Left lung (tissue), 10 donors: Measurements from ENCODE around the gene ZBTB7B. TPM values are rescaled to one million over a fixed set of nuclear protein-coding genes. Genes with fewer than 3 reads are reported as not detected.

Experiments used
- ATAC-seq: fragments of 200-7000 bp; cut with Tn5 transposase; one replicate; pipeline ENCODE4 v1.9.1; 2020; ENCODE audit warnings: moderate library complexity
- DNase-seq, 4 donors: peaks; one replicate each; pipeline ENCODE4 v3.0.0-alpha.2; 2013 to 2020
- H3K27ac ChIP-seq, 2 donors: fragments of 200-600 bp; sonication (generic) in 1 of 2; one replicate each; pipeline versions ENCODE4 v1.5.0 to v1.8.0; 2020 to 2021
- H3K27me3 ChIP-seq, 2 donors: fragments of 200-600 bp; sonication (generic) in 1 of 2; one replicate each; pipeline versions ENCODE4 v1.5.0 to v1.8.0; 2020 to 2021
- H3K36me3 ChIP-seq, 2 donors: fragments of 200-600 bp; sonication (generic) in 1 of 2; one replicate each; pipeline versions ENCODE4 v1.5.0 to v1.8.0; 2020 to 2021
- H3K4me1 ChIP-seq, 2 donors: fragments of 200-600 bp; one replicate each; pipeline ENCODE4 v1.8.0; 2021
- H3K4me3 ChIP-seq, 2 donors: fragments of 200-600 bp; sonication (generic) in 1 of 2; one replicate each; pipeline versions ENCODE4 v1.5.0 to v1.8.0; 2020 to 2021; ENCODE audit warnings: mild to moderate bottlenecking in 1 of 2
- H3K9me3 ChIP-seq, 2 donors: fragments of 200-600 bp; sonication (generic) in 1 of 2; one replicate each; pipeline versions ENCODE4 v1.5.0 to v1.8.0; 2020 to 2021
- CTCF ChIP-seq, 2 donors: fragments of 200-600 bp; sonication (generic) in 1 of 2; IDR thresholded peaks; one replicate each; pipeline versions ENCODE4 v1.5.0 to v1.8.0; 2021; ENCODE audit warnings: antibody characterized with exemption in 2 of 2
- intact Hi-C, 2 donors: fragments of 100-400 bp; cut with DNase I; formaldehyde crosslinking; loops; one replicate each; pipeline versions ENCODE4 v1.11.2 to v1.14.2; 2022
- polyA plus RNA-seq, 6 donors: library from polyadenylated mRNA; unstranded; fragments of 120-200 nt; gene quantifications; one replicate each; pipeline ENCODE4 v1.2.1, GENCODE V29; 2013; ENCODE audit not compliant: insufficient read length in 6 of 6
- total RNA-seq, 2 donors: library from RNA; stranded (reverse); fragmentation: NEBNext Ultra II Directional; extraction: Animal tissue kit (Norgen Biotek cat#: 25700); gene quantifications; one replicate each; pipeline ENCODE4 v1.2.1, GENCODE V29; 2021
- donor health status: DM: no; HTN: yes; CAD: no.
- donor health status: DM: no; HTN: no; CAD: no.

Gene ZBTB7B
- total and polyA plus RNA-seq, 8 donors, result 14.4 to 104 (median 19.0) TPM

- Histone ChIP-seq H3K4me3 (no peak overlapping the region), H3K9me3 (no peaks in the 10 kb centered on the region), H3K36me3 (peaks cover 0 to 31% of the 10 kb centered on the region in 2 donors), H3K27me3 (no peaks in the 10 kb centered on the region), H3K27ac (no peak overlapping the region), H3K4me1 (peaks cover 36 to 78% of the 10 kb centered on the region in 2 donors)
- intact Hi-C loops, result loop anchor here in 1 of 2 donors (10.0 kb wide), 1 partner anchor 106 kb away; the partner anchor contains the start of gene EFNA4
- no peak for TF ChIP-seq CTCF (IDR thresholded peaks at IDR 0.05)
- ATAC-seq, result no peak
- DNase-seq, result no peak
Observed at GRCh38 chr1:154958681-154959425, 43.7 kb upstream of the ZBTB7B start.

GRCh38 chr1:154959426-154959780 is 43.2 kb upstream of the ZBTB7B start:
- TF ChIP-seq CTCF (IDR thresholded peaks at IDR 0.05), result no peak
- Histone ChIP-seq H3K27ac (no peak overlapping the region), H3K9me3 (no peaks in the 10 kb centered on the region), H3K4me1 (peaks cover 36 to 73% of the 10 kb centered on the region in 2 donors), H3K36me3 (peaks cover 0 to 36% of the 10 kb centered on the region in 2 donors), H3K27me3 (no peaks in the 10 kb centered on the region), H3K4me3 (no peak overlapping the region)
- intact Hi-C loops, result loop anchor here in 1 of 2 donors (10.0 kb wide), 1 partner anchor 105 kb away; the partner anchor contains the start of gene EFNA4
- ATAC-seq (no peak), DNase-seq (no peak)

- ATAC-seq (no peak), DNase-seq (no peak)
- TF ChIP-seq CTCF (IDR thresholded peaks at IDR 0.05), result no peak
- H3K36me3 ChIP-seq, result peaks cover 0 to 48% of the 10 kb centered on the region in 2 donors
- H3K9me3 ChIP-seq, result no peaks in the 10 kb centered on the region
- H3K4me3 ChIP-seq, result peak overlapping the region; percentile 79 to 90
- H3K4me1 ChIP-seq, result peaks cover 25 to 61% of the 10 kb centered on the region in 2 donors
- intact Hi-C loops, result no loop called here
- H3K27ac ChIP-seq, result peak overlapping the region; percentile 97 to 98
- H3K27me3 ChIP-seq, result no peaks in the 10 kb centered on the region
Observed at GRCh38 chr1:154960446-154961136, 42.0 kb upstream of the ZBTB7B start.

GRCh38 chr1:154961207-154962155 is 41.1 kb upstream of the ZBTB7B start, which contains the start of gene PYGO2:
TSS of gene PYGO2 (minus strand) at chr1:154961782. CDS start at chr1:154961576, 206 bp downstream.
- TF ChIP-seq CTCF (IDR thresholded peaks at IDR 0.05), result peak; percentile 8 to 66
- H3K4me1 ChIP-seq, result peaks cover 21 to 59% of the 10 kb centered on the region in 2 donors
- H3K27ac ChIP-seq, result peak within 1 kb of the TSS; percentile 97 to 98
- ATAC-seq, result peak; percentile 89
- no peaks in the 10 kb centered on the region for H3K9me3 ChIP-seq
- intact Hi-C loops, result no loop called here
- peaks cover 0 to 57% of the 10 kb centered on the region in 2 donors for H3K36me3 ChIP-seq
- DNase-seq, result peak; percentile 81 to 95 (median 82)
- peak within 1 kb of the TSS; percentile 79 to 90 for H3K4me3 ChIP-seq
- no peaks in the 10 kb centered on the region for H3K27me3 ChIP-seq
